HAP-1 (cell line): ENCODE results near the gene IFNW1.
"Not testable (repeated sequence)": the region's sequence is repeated elsewhere in the genome, so short reads cannot be mapped to it uniquely, and the experiment has no call there.

Experiments used
- DNase-seq, 2 experiments: peaks; one replicate each; pipeline ENCODE4 v3.0.0-alpha.2; 2016 to 2020; ENCODE audit warnings: low spot score in 2 of 2
- H3K27me3 ChIP-seq: fragments of 250-450 bp; sonication (Bioruptor Pico); 2 replicates; pipeline ENCODE4 v1.5.1; 2020; ENCODE audit warnings: low read depth, mild to moderate bottlenecking, moderate library complexity
- H3K36me3 ChIP-seq: fragments of 250-450 bp; sonication (Bioruptor Pico); replicated peaks from 2 replicates; pipeline ENCODE4 v1.5.1; 2020; ENCODE audit warnings: mild to moderate bottlenecking
- H3K4me1 ChIP-seq: fragments of 250-450 bp; sonication (Bioruptor Pico); 2 replicates; pipeline ENCODE4 v1.5.1; 2020; ENCODE audit warnings: mild to moderate bottlenecking
- H3K4me3 ChIP-seq: fragments of 250-450 bp; sonication (Bioruptor Pico); 2 replicates; pipeline ENCODE4 v1.5.1; 2020; ENCODE audit warnings: mild to moderate bottlenecking, moderate library complexity
- H3K9me3 ChIP-seq: fragments of 250-450 bp; sonication (Bioruptor Pico); 2 replicates; pipeline ENCODE4 v1.5.1; 2020; ENCODE audit warnings: mild to moderate bottlenecking, moderate library complexity
- in situ Hi-C: fragments of 300-500 bp; cut with MboI; formaldehyde crosslinking; loops from 3 replicates; pipeline ENCODE4 v1.14.3; 2020; ENCODE audit warnings: low sequenced_read_pairs, inconsistent platforms, mixed read lengths

The IFNW1 gene

GRCh38 chr9:21137020-21137419 lies 4.6 kb downstream of the IFNW1 start:
- in situ Hi-C loops, result no loop called here
- DNase-seq, result no peak

DNA sequence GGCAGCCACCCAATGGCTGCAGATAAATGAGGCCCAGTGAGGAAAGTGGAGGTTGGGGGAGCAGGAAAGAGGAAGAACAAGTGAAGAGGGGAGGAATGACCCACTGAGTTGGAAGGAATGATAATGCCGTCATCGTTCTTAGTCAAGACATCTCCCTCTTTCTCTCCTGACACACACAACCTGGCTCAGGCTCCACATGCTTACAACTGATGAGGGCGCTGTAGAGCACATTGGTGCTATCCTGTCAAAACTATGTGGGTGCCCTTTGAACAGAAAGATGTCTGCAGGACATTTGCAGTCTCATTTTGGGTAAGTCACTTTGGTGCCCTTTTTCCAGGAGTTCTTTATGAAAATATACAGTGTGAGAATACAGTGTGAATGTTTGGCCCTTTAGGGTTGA lies 5.9 kb downstream of the IFNW1 start:
- Histone ChIP-seq H3K4me3 (no peak overlapping the region), H3K4me1 (no peaks in the 10 kb centered on the region), H3K9me3 (no peaks in the 10 kb centered on the region), H3K36me3 (no peaks in the 10 kb centered on the region), H3K27me3 (no peaks in the 10 kb centered on the region)
- no peak for DNase-seq
- in situ Hi-C loops, result no loop called here

More at GRCh38 chr9:21137020-21137419, 4.6 kb downstream of the IFNW1 start:
- Histone ChIP-seq H3K27me3 (no peaks in the 10 kb centered on the region), H3K36me3 (no peaks in the 10 kb centered on the region), H3K9me3 (no peaks in the 10 kb centered on the region), H3K4me3 (no peak overlapping the region), H3K4me1 (no peaks in the 10 kb centered on the region)

DNA sequence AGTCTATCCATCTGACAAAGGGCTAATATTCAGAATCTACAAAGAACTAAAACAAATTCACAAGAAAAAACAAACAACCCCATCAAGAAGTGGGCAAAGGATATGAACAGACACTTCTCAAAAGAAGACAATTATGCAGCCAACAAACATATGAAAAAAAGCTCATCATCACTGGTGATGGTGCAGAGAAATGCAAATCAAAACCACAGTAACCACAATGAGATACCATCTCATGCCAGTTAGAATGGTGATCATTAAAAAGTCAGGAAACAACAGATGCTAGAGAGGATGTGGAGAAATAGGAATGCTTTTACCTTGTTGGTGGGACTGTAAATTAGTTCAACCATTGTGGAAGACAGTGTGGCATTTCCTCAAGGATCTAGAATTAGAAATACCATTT lies 13.4 kb downstream of the IFNW1 start:
- H3K27me3 ChIP-seq, H3K4me3 ChIP-seq, H3K9me3 ChIP-seq, H3K4me1 ChIP-seq, in situ Hi-C loops, DNase-seq, H3K36me3 ChIP-seq: not testable (repeated sequence)

- Histone ChIP-seq H3K36me3 (no peaks in the 10 kb centered on the region), H3K4me3 (no peak overlapping the region), H3K27me3 (peaks cover 4% of the 10 kb centered on the region; the same call in 1 of the 2 replicates), H3K4me1 (no peaks in the 10 kb centered on the region), H3K9me3 (no peaks in the 10 kb centered on the region)
- DNase-seq, result no peak
- in situ Hi-C loops, result loop anchor here (25.0 kb wide), 2 partner anchors 234 to 1184 kb away; no protein-coding TSS in a partner anchor
Measured at GRCh38 chr9:21121595-21122251, 19.9 kb downstream of the IFNW1 start.

DNA sequence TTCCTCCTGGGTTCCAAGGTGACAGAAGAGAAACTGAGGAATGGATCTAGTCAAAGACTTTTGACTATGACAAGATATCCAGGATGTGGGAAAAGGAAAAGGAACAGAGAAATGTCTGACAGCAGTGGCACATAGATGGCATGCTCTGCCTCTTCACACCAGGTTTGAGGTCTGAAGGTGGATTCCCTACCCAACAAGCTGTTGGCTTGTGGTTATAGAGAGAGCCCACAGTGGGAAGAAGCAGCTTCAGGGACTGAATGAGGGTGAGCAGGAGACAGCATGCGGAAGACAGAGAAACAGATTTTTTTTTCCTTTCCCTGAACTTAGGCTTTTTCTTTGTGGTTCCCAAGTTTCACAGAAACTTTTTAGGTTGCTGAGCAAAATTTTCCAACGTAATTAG lies 20.6 kb downstream of the IFNW1 start:
- Histone ChIP-seq H3K9me3 (no peaks in the 10 kb centered on the region), H3K36me3 (no peaks in the 10 kb centered on the region), H3K4me1 (no peaks in the 10 kb centered on the region), H3K4me3 (no peak overlapping the region), H3K27me3 (peaks cover 4% of the 10 kb centered on the region; the same call in 1 of the 2 replicates)
- no peak for DNase-seq
- in situ Hi-C loops, result loop anchor here (25.0 kb wide), 2 partner anchors 234 to 1184 kb away; no protein-coding TSS in a partner anchor

GRCh38 chr9:21119093-21119770 lies 22.4 kb downstream of the IFNW1 start:
- Histone ChIP-seq H3K9me3 (no peaks in the 10 kb centered on the region), H3K27me3 (peaks cover 4% of the 10 kb centered on the region; the same call in 1 of the 2 replicates), H3K4me1 (no peaks in the 10 kb centered on the region), H3K36me3 (no peaks in the 10 kb centered on the region), H3K4me3 (no peak overlapping the region)
- no peak for DNase-seq
- in situ Hi-C loops, result loop anchor here (25.0 kb wide), 2 partner anchors 232 to 1182 kb away; no protein-coding TSS in a partner anchor

DNA sequence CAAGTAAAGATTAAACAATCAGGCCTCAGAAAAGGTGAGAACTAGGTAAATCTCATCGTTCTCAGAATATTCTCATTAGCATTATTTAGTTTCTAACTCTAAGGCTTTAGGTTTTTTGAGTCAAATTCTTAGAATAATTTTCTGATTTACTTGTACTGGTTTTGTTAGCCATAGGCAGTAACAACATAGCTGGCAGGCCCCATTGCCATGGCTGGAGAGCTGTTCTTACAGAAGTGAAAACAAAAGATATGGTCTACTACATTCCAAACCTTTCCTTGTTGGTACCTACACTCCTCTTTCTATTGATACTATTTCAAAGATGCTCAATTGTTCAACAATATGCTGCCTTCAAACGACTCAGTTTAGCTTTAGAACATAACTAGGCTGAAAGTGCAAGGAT lies 27.3 kb downstream of the IFNW1 start:
- in situ Hi-C loops, result loop anchor here (25.0 kb wide), 2 partner anchors 227 to 1177 kb away; no protein-coding TSS in a partner anchor

GRCh38 chr9:21110708-21111576 lies 30.7 kb downstream of the IFNW1 start:
- no peaks in the 10 kb centered on the region for H3K27me3 ChIP-seq
- H3K36me3 ChIP-seq, result no peaks in the 10 kb centered on the region
- H3K4me3 ChIP-seq, result no peak overlapping the region
- H3K4me1 ChIP-seq, result no peaks in the 10 kb centered on the region
- peak; percentile 36 to 75 for DNase-seq
- in situ Hi-C loops, result loop anchor here (25.0 kb wide), 2 partner anchors 224 to 1174 kb away; no protein-coding TSS in a partner anchor
- no peaks in the 10 kb centered on the region for H3K9me3 ChIP-seq

More for the DNA sequence above, 27.3 kb downstream of the IFNW1 start:
- no peaks in the 10 kb centered on the region for H3K9me3 ChIP-seq
- no peaks in the 10 kb centered on the region for H3K4me1 ChIP-seq
- H3K36me3 ChIP-seq, result no peaks in the 10 kb centered on the region
- no peak overlapping the region for H3K4me3 ChIP-seq
- DNase-seq, result no peak
- H3K27me3 ChIP-seq, result peaks cover 4% of the 10 kb centered on the region; the same call in 1 of the 2 replicates

- Histone ChIP-seq H3K4me3 (no peak overlapping the region), H3K27me3 (no peaks in the 10 kb centered on the region), H3K9me3 (no peaks in the 10 kb centered on the region), H3K4me1 (no peaks in the 10 kb centered on the region), H3K36me3 (no peaks in the 10 kb centered on the region)
- no peak for DNase-seq
- in situ Hi-C loops, result loop anchor here (25.0 kb wide), 2 partner anchors 217 to 1167 kb away; no protein-coding TSS in a partner anchor
Measured at GRCh38 chr9:21104787-21105186, 36.8 kb downstream of the IFNW1 start.

DNA sequence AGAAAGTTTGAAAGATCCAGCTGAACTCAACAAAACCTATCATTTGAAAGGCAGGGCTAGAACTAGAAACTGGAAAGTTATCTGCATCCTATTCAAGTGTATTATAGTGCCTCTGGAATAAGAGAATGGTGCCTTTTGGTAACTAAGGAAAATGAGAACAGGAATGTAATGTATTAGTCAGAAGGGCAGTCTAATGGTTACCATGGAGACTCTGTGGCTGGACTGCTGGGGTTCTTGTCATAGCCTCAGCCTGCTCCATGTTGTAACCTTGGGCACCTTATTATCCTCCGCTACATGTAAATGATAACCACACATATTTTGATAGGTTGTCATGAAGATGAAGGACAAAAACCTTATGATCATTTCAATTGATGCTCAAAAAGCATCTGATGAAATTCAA lies 39.3 kb downstream of the IFNW1 start:
- Histone ChIP-seq H3K27me3 (no peaks in the 10 kb centered on the region), H3K4me3 (no peak overlapping the region), H3K9me3 (no peaks in the 10 kb centered on the region), H3K4me1 (no peaks in the 10 kb centered on the region), H3K36me3 (no peaks in the 10 kb centered on the region)
- DNase-seq, result no peak
- in situ Hi-C loops, result loop anchor here (25.0 kb wide), 2 partner anchors 215 to 1165 kb away; no protein-coding TSS in a partner anchor

DNA sequence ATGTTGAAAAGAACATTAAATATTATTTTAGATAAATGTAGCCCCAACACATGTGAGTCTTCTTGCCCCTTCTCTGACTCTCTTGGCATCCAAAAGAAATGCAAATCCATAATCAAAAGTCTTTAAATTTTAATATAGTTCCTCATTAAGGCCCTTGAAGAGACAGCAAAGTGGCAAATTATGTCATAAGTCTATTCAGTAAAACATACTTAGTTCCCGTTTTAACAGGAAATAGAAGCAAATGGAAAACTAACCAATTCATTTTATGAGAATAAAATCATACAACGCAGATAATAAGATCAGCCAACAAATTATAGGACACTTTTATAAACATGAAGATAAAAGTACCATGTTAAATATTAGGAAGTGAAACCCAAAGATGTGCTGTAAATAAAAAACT lies 43.8 kb downstream of the IFNW1 start:
- no peak overlapping the region for H3K4me3 ChIP-seq
- H3K27me3 ChIP-seq, result no peaks in the 10 kb centered on the region
- no peaks in the 10 kb centered on the region for H3K36me3 ChIP-seq
- in situ Hi-C loops, result no loop called here
- no peak for DNase-seq
- H3K4me1 ChIP-seq, result no peaks in the 10 kb centered on the region
- H3K9me3 ChIP-seq, result no peaks in the 10 kb centered on the region

DNA sequence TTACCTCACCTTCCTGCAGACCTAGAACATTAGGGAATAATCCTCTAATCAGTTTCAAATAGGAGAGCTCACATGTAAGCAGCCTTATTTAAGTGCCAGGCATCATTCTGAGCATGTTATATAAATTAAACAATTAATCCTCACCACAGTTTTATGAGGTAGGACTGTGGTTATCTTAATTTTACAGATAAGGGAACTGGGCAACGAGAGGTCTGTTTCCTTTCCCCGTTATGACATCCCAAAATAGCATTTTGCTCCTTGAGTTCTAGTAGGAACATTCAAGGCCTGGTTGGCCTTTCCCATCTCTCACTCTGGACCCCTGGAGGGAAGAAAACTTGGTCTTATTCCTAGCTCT lies 44.8 kb downstream of the IFNW1 start:
- no peaks in the 10 kb centered on the region for H3K27me3 ChIP-seq
- in situ Hi-C loops, result no loop called here
- no peak overlapping the region for H3K4me3 ChIP-seq
- no peaks in the 10 kb centered on the region for H3K9me3 ChIP-seq
- H3K4me1 ChIP-seq, result no peaks in the 10 kb centered on the region
- H3K36me3 ChIP-seq, result no peaks in the 10 kb centered on the region
- DNase-seq, result no peak

GRCh38 chr9:21096172-21096900 lies 45.3 kb downstream of the IFNW1 start:
- H3K4me3 ChIP-seq, result no peak overlapping the region
- no peaks in the 10 kb centered on the region for H3K27me3 ChIP-seq
- in situ Hi-C loops, result no loop called here
- H3K9me3 ChIP-seq, result no peaks in the 10 kb centered on the region
- H3K4me1 ChIP-seq, result no peaks in the 10 kb centered on the region
- no peak for DNase-seq
- H3K36me3 ChIP-seq, result no peaks in the 10 kb centered on the region
